SK-N-SH treated with all-trans-retinoic acid at 6 μM for 48 hours (cell line): ENCODE measurements around the gene ZBTB11.

Source experiments
- ATAC-seq: fragments of 200-7000 bp; cut with Tn5 transposase; 3 replicates; pipeline ENCODE4 v1.9.1; 2020; ENCODE audit warnings: mild to moderate bottlenecking, moderate library complexity
- ARNTL ChIP-seq: fragments of 450-650 bp; formaldehyde crosslinking; IDR thresholded peaks from 2 replicates; pipeline ENCODE4 v1.5.0; 2020; ENCODE audit warnings: low read depth, mild to moderate bottlenecking, moderate library complexity, borderline replicate concordance
- BACH2 ChIP-seq: fragments of 250-450 bp; sonication (Bioruptor Pico); IDR thresholded peaks from 2 replicates; pipeline ENCODE4 v1.9.0; 2021; ENCODE audit warnings: mild to moderate bottlenecking, borderline replicate concordance
- CREB5 ChIP-seq: fragments of 250-450 bp; sonication (Bioruptor Pico); IDR thresholded peaks from 2 replicates; pipeline ENCODE4 v1.5.1; 2020; ENCODE audit warnings: low read depth, mild to moderate bottlenecking, moderate library complexity
- CSDC2 ChIP-seq: fragments of 250-450 bp; sonication (Bioruptor Pico); IDR thresholded peaks from 2 replicates; pipeline ENCODE4 v1.5.0; 2020; ENCODE audit warnings: mild to moderate bottlenecking, moderate library complexity
- ESRRG ChIP-seq: fragments of 250-450 bp; sonication (Bioruptor Pico); IDR thresholded peaks from 2 replicates; pipeline ENCODE4 v1.6.1; 2021; ENCODE audit warnings: mild to moderate bottlenecking
- GLIS3 ChIP-seq: fragments of 250-450 bp; sonication (Bioruptor Pico); IDR thresholded peaks from 2 replicates; pipeline ENCODE4 v1.5.0; 2020; ENCODE audit warnings: mild to moderate bottlenecking, moderate library complexity
- ISL1 ChIP-seq: fragments of 250-450 bp; sonication (Bioruptor Pico); IDR thresholded peaks from 2 replicates; pipeline ENCODE4 v2.1.2; 2022; ENCODE audit warnings: mild to moderate bottlenecking, moderate library complexity
- POU6F1 ChIP-seq: fragments of 250-450 bp; sonication (Bioruptor Pico); IDR thresholded peaks from 2 replicates; pipeline ENCODE4 v1.8.0; 2021; ENCODE audit warnings: low read depth, mild to moderate bottlenecking, moderate library complexity, borderline replicate concordance
- PPARA ChIP-seq: fragments of 250-450 bp; sonication (Bioruptor Pico); IDR thresholded peaks from 2 replicates; pipeline ENCODE4 v1.5.0; 2020; ENCODE audit warnings: mild to moderate bottlenecking, borderline replicate concordance
- RARB ChIP-seq: fragments of 250-450 bp; sonication (Bioruptor Pico); IDR thresholded peaks from 2 replicates; pipeline ENCODE4 v1.8.0; 2021; ENCODE audit warnings: mild to moderate bottlenecking, moderate library complexity
- SNAI2 ChIP-seq: fragments of 250-450 bp; sonication (Bioruptor Pico); IDR thresholded peaks from 2 replicates; pipeline ENCODE4 v1.5.0; 2020; ENCODE audit warnings: mild to moderate bottlenecking, moderate library complexity
- TCF4 ChIP-seq: fragments of 250-450 bp; sonication (Bioruptor Pico); IDR thresholded peaks from 2 replicates; pipeline ENCODE4 v1.8.0; 2021; ENCODE audit warnings: mild to moderate bottlenecking, moderate library complexity, borderline replicate concordance
- TOX ChIP-seq: fragments of 250-450 bp; sonication (Bioruptor Pico); IDR thresholded peaks from 2 replicates; pipeline ENCODE4 v1.8.0; 2021; ENCODE audit warnings: mild to moderate bottlenecking, moderate library complexity, borderline replicate concordance
- TSHZ2 ChIP-seq: fragments of 250-450 bp; sonication (Bioruptor Pico); IDR thresholded peaks from 2 replicates; pipeline ENCODE4 v1.5.0; 2020; ENCODE audit warnings: mild to moderate bottlenecking, moderate library complexity
- ZC3H10 ChIP-seq: fragments of 250-450 bp; sonication (Bioruptor Pico); IDR thresholded peaks from 2 replicates; pipeline ENCODE4 v1.5.1; 2021; ENCODE audit warnings: mild to moderate bottlenecking, moderate library complexity
- ZFP3 ChIP-seq: fragments of 250-450 bp; sonication (Bioruptor Pico); IDR thresholded peaks from 2 replicates; pipeline ENCODE4 v1.5.0; 2020; ENCODE audit warnings: mild to moderate bottlenecking, moderate library complexity
- ZFP30 ChIP-seq: fragments of 450-650 bp; formaldehyde crosslinking; IDR thresholded peaks from 2 replicates; pipeline ENCODE4 v1.5.0; 2022; ENCODE audit warnings: mild to moderate bottlenecking, moderate library complexity
- ZNF565 ChIP-seq: fragments of 450-650 bp; formaldehyde crosslinking; conservative IDR thresholded peaks from 2 replicates; pipeline ENCODE4 v1.5.0; 2020; ENCODE audit warnings: low read depth, mild to moderate bottlenecking, moderate library complexity
- ZNF70 ChIP-seq: fragments of 450-650 bp; formaldehyde crosslinking; IDR thresholded peaks from 2 replicates; pipeline ENCODE4 v1.5.0; 2020; ENCODE audit warnings: mild to moderate bottlenecking, moderate library complexity
- ZNF8 ChIP-seq: fragments of 450-650 bp; formaldehyde crosslinking; IDR thresholded peaks from 2 replicates; pipeline ENCODE4 v1.5.0; 2020; ENCODE audit warnings: mild to moderate bottlenecking, moderate library complexity
- TF ChIP-seq, protein P1 (sequence below): fragments of 250-450 bp; sonication (Bioruptor Pico); IDR thresholded peaks from 2 replicates; pipeline ENCODE4 v1.8.0; 2020; ENCODE audit warnings: mild to moderate bottlenecking, moderate library complexity, borderline replicate concordance
- TF ChIP-seq, protein P2 (sequence below): fragments of 250-450 bp; sonication (Bioruptor Pico); IDR thresholded peaks from 2 replicates; pipeline ENCODE4 v1.5.1; 2021; ENCODE audit warnings: mild to moderate bottlenecking, moderate library complexity

The ZBTB11 gene

DNA sequence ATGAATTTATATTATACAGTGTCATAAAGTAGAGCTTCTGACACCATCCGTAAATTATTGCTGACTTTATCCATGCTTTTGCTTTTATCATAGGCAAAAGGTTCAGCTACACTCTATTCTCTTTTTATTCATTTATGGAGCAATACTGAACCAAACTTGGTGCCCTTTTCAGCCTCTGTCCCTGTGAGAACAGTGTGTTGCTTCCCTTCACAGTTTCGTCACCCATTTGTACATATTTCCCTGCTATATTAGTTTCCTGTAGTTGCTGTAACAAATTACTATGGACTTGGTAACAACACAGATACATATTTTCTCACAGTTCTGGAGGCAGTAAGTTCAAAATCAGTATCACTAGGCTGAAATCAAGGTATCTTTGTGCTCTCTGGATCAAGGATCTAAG is 12.4 kb upstream of the ZBTB11 start:
- no peak for ATAC-seq

DNA sequence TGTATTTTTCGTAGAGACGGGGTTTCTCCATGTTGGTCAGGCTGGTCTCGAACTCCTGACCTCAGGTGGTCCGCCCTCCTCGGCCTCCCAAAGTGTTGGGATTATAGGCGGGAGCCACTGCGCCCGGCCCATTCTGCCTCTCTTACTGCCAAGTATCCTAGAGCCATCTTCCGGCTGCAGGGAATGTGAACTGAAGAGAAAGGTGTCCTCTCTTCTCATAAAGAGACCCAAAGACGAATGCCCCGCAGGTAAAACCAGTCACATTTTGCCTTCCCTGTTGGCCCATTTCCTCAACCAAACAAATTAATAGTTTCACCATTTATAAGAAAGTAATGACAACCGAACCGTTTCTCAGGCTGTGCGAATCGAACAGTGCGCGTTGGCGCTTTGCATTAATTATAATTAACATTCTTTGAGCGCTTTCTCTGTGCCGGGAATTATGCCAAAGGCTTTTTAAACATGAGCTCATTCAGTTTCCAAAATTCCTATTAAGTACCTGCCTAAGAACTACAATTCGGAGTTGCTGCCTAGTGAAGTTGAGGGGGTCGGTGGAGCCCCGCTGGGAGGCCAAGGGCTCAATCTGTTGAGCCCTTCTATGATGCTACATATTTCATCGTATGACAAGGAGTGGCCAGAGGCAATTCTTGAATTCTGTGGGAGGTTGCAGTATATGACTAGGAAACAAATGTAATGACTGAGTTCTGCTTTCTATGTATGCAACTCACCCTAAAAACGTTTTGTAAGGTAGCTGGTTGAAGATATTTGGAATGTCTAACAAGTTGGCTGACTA is 10.4 kb upstream of the ZBTB11 start:
- ATAC-seq = peak; percentile 39
- TF ChIP-seq ZNF565 (CRISPR knock-in tag) = no peak
- no peak for TF ChIP-seq BACH2 (CRISPR knock-in tag)
- TF ChIP-seq, protein P1, sequence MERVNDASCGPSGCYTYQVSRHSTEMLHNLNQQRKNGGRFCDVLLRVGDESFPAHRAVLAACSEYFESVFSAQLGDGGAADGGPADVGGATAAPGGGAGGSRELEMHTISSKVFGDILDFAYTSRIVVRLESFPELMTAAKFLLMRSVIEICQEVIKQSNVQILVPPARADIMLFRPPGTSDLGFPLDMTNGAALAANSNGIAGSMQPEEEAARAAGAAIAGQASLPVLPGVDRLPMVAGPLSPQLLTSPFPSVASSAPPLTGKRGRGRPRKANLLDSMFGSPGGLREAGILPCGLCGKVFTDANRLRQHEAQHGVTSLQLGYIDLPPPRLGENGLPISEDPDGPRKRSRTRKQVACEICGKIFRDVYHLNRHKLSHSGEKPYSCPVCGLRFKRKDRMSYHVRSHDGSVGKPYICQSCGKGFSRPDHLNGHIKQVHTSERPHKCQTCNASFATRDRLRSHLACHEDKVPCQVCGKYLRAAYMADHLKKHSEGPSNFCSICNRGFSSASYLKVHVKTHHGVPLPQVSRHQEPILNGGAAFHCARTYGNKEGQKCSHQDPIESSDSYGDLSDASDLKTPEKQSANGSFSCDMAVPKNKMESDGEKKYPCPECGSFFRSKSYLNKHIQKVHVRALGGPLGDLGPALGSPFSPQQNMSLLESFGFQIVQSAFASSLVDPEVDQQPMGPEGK (CRISPR knock-in tag) = no peak
- no peak for TF ChIP-seq CSDC2 (CRISPR knock-in tag)
- TF ChIP-seq ZFP30 (CRISPR knock-in tag) = no peak
- TF ChIP-seq ARNTL (CRISPR knock-in tag) = no peak
- TF ChIP-seq TOX (CRISPR knock-in tag) = no peak
- no peak for TF ChIP-seq ESRRG (CRISPR knock-in tag)
- TF ChIP-seq ZNF8 = no peak
- peak; percentile 47; the same call in 1 of the 2 replicates for TF ChIP-seq CREB5 (CRISPR knock-in tag)
- TF ChIP-seq ZC3H10 (CRISPR knock-in tag) = no peak
- TF ChIP-seq ZNF70 (CRISPR knock-in tag) = no peak
- TF ChIP-seq RARB (CRISPR knock-in tag) = no peak
- no peak for TF ChIP-seq TCF4
- TF ChIP-seq SNAI2 (CRISPR knock-in tag) = no peak
- peak; percentile 50; the same call in 1 of the 2 replicates for TF ChIP-seq POU6F1 (CRISPR knock-in tag)
- TF ChIP-seq ISL1 (CRISPR knock-in tag) = peak; percentile 62
- no peak for TF ChIP-seq GLIS3
- no peak for TF ChIP-seq TSHZ2

More for the DNA sequence above, 12.4 kb upstream of the ZBTB11 start:
- TF ChIP-seq BACH2 (CRISPR knock-in tag) (no peak), ZFP3 (CRISPR knock-in tag) (no peak), ZNF8 (no peak), ZC3H10 (CRISPR knock-in tag) (no peak), TOX (CRISPR knock-in tag) (no peak), GLIS3 (no peak), PPARA (CRISPR knock-in tag) (no peak), POU6F1 (CRISPR knock-in tag) (no peak), SNAI2 (CRISPR knock-in tag) (no peak), ISL1 (CRISPR knock-in tag) (no peak), ZNF70 (CRISPR knock-in tag) (no peak), TCF4 (no peak)
- TF ChIP-seq, protein P1 (CRISPR knock-in tag) = no peak
- TF ChIP-seq, protein P2, sequence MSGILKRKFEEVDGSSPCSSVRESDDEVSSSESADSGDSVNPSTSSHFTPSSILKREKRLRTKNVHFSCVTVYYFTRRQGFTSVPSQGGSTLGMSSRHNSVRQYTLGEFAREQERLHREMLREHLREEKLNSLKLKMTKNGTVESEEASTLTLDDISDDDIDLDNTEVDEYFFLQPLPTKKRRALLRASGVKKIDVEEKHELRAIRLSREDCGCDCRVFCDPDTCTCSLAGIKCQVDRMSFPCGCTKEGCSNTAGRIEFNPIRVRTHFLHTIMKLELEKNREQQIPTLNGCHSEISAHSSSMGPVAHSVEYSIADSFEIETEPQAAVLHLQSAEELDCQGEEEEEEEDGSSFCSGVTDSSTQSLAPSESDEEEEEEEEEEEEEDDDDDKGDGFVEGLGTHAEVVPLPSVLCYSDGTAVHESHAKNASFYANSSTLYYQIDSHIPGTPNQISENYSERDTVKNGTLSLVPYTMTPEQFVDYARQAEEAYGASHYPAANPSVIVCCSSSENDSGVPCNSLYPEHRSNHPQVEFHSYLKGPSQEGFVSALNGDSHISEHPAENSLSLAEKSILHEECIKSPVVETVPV (CRISPR knock-in tag) = no peak
